GM06990 (cell line): ENCODE data around the gene ATPAF2.

Experiments
- DNase-seq: peaks from one replicate; pipeline ENCODE4 v3.0.0-alpha.2; 2011; ENCODE audit not compliant: insufficient read length; ENCODE audit errors: extremely low read depth
- H3K27me3 ChIP-seq: replicated peaks from 2 replicates; pipeline ENCODE4 v1.6.0; 2011; ENCODE audit warnings: low read length; ENCODE audit not compliant: control insufficient read depth, insufficient read depth
- H3K36me3 ChIP-seq: 2 replicates; pipeline ENCODE4 v1.5.1; 2011; ENCODE audit warnings: low read length; ENCODE audit not compliant: control insufficient read depth, insufficient read depth
- H3K4me3 ChIP-seq: replicated peaks from 2 replicates; pipeline ENCODE4 v1.5.1; 2011; ENCODE audit warnings: low read depth, mild to moderate bottlenecking, control low read depth, low read length
- CTCF ChIP-seq: IDR thresholded peaks from 2 replicates; pipeline ENCODE4 v1.5.1; 2011; ENCODE audit warnings: low read length, control low read depth, mild to moderate bottlenecking, inconsistent platforms; ENCODE audit not compliant: insufficient read depth, poor library complexity, severe bottlenecking

Gene ATPAF2

GRCh38 chr17:18038861-18039534, at the start of gene ATPAF2, which contains the start of gene GID4:
TSS of gene ATPAF2 (minus strand) at chr17:18039168. CDS start at chr17:18039013, 155 bp downstream.
TSS of gene GID4 (plus strand) at chr17:18039408. CDS start at chr17:18039465, 57 bp downstream.
- peak; percentile 15 for TF ChIP-seq CTCF
- H3K36me3 ChIP-seq: no peaks in the 10 kb centered on the region
- no peaks in the 10 kb centered on the region for H3K27me3 ChIP-seq
- DNase-seq: peak; percentile 100
- H3K4me3 ChIP-seq: peak within 1 kb of the TSS; percentile 93

- DNase-seq: peak; percentile 92
- peak within 1 kb of the TSS; percentile 100 for H3K4me3 ChIP-seq
- TF ChIP-seq CTCF: no peak
- no peaks in the 10 kb centered on the region; the same call in none of the 2 replicates for H3K36me3 ChIP-seq
- no peaks in the 10 kb centered on the region for H3K27me3 ChIP-seq
These were observed 48.9 kb upstream of the ATPAF2 start, which contains the start of gene DRG2 for GRCh38 chr17:18087610-18088491. TSS of gene DRG2 (plus strand) at chr17:18087948. CDS start at chr17:18088024, 76 bp downstream.

GRCh38 chr17:18084256-18084655, 45.3 kb upstream of the ATPAF2 start:
- TF ChIP-seq CTCF: no peak
- H3K36me3 ChIP-seq: no peaks in the 10 kb centered on the region
- no peak for DNase-seq
- H3K4me3 ChIP-seq: no peak overlapping the region
- no peaks in the 10 kb centered on the region for H3K27me3 ChIP-seq

- TF ChIP-seq CTCF: no peak
- no peaks in the 10 kb centered on the region; the same call in none of the 2 replicates for H3K27me3 ChIP-seq
- no peaks in the 10 kb centered on the region for H3K36me3 ChIP-seq
- H3K4me3 ChIP-seq: no peak overlapping the region
- no peak for DNase-seq
These were observed 40.6 kb upstream of the ATPAF2 start for GRCh38 chr17:18079543-18079942.

- no peak for TF ChIP-seq CTCF
- no peak for DNase-seq
- Histone ChIP-seq H3K36me3 (no peaks in the 10 kb centered on the region), H3K4me3 (no peak overlapping the region), H3K27me3 (no peaks in the 10 kb centered on the region; the same call in none of the 2 replicates)
These were observed 38.0 kb upstream of the ATPAF2 start for GRCh38 chr17:18076936-18077335.
